Type B pancreatic cell (in vitro differentiated cells): ENCODE results near the gene KLHL9. TPM values are rescaled to one million over a fixed set of nuclear protein-coding genes. Genes with fewer than 3 reads are reported as not detected.

Experiments used
- DNase-seq: peaks from one replicate; pipeline ENCODE4 v3.0.0; 2021; ENCODE audit warnings: mixed read lengths; ENCODE audit not compliant: unreplicated experiment; ENCODE audit errors: extremely low spot score
- H3K27ac Mint-ChIP-seq: 2 replicates; pipeline ENCODE4 v1.8.0; 2021; ENCODE audit warnings: mild to moderate bottlenecking, mixed read lengths
- H3K27me3 Mint-ChIP-seq: 2 replicates; pipeline ENCODE4 v1.8.0; 2021; ENCODE audit warnings: mixed read lengths
- H3K36me3 Mint-ChIP-seq: 2 replicates; pipeline ENCODE4 v1.8.0; 2021; ENCODE audit warnings: mixed read lengths
- H3K4me1 Mint-ChIP-seq: one replicate; pipeline ENCODE4 v1.8.0; 2021; ENCODE audit warnings: mixed read lengths; ENCODE audit not compliant: unreplicated experiment
- H3K4me3 Mint-ChIP-seq: 2 replicates; pipeline ENCODE4 v1.8.0; 2021; ENCODE audit warnings: mild to moderate bottlenecking, mixed read lengths
- H3K9me3 Mint-ChIP-seq: 2 replicates; pipeline ENCODE4 v1.8.0; 2021; ENCODE audit warnings: mixed read lengths
- CTCF ChIP-seq: fragments of 200-600 bp; sonication (generic); conservative IDR thresholded peaks from 2 replicates; pipeline ENCODE4 v1.5.0; 2021; ENCODE audit warnings: antibody characterized with exemption, mild to moderate bottlenecking
- total RNA-seq: library from RNA; stranded (reverse); gene quantifications from 2 replicates; pipeline ENCODE4 v1.2.1, GENCODE V29; 2021; ENCODE audit warnings: low replicate concordance

Gene KLHL9
- total RNA-seq, 1 donor from 2014 or later, result 33.3 TPM

- Mint-ChIP-seq H3K36me3 (no peaks in the 10 kb centered on the region), H3K27ac (no peak overlapping the region), H3K4me3 (no peak overlapping the region), H3K27me3 (peaks cover 30% of the 10 kb centered on the region), H3K4me1 (no peaks in the 10 kb centered on the region), H3K9me3 (no peaks in the 10 kb centered on the region)
- no peak for DNase-seq
- no peak for TF ChIP-seq CTCF
Observed at GRCh38 chr9:21294364-21294774, 40.8 kb downstream of the KLHL9 start.

- H3K36me3 Mint-ChIP-seq, result no peaks in the 10 kb centered on the region
- no peak overlapping the region for H3K4me3 Mint-ChIP-seq
- DNase-seq, result no peak
- TF ChIP-seq CTCF, result no peak
- peaks cover 23% of the 10 kb centered on the region for H3K27me3 Mint-ChIP-seq
- no peaks in the 10 kb centered on the region for H3K4me1 Mint-ChIP-seq
- peaks cover 4% of the 10 kb centered on the region for H3K9me3 Mint-ChIP-seq
- H3K27ac Mint-ChIP-seq, result no peak overlapping the region
Observed at GRCh38 chr9:21289848-21290247, 45.4 kb downstream of the KLHL9 start.

- peaks cover 10% of the 10 kb centered on the region for H3K27me3 Mint-ChIP-seq
- H3K9me3 Mint-ChIP-seq, result peaks cover 4% of the 10 kb centered on the region
- H3K4me1 Mint-ChIP-seq, result no peaks in the 10 kb centered on the region
- no peak overlapping the region for H3K27ac Mint-ChIP-seq
- H3K36me3 Mint-ChIP-seq, result no peaks in the 10 kb centered on the region
- TF ChIP-seq CTCF, result no peak
- H3K4me3 Mint-ChIP-seq, result no peak overlapping the region
- no peak for DNase-seq
Observed at GRCh38 chr9:21287280-21287679, 47.9 kb downstream of the KLHL9 start.

GRCh38 chr9:21286659-21287058, 48.5 kb downstream of the KLHL9 start:
- H3K27ac Mint-ChIP-seq, result no peak overlapping the region
- no peak for DNase-seq
- H3K4me3 Mint-ChIP-seq, result no peak overlapping the region

GRCh38 chr9:21286099-21286498, 49.1 kb downstream of the KLHL9 start:
- no peak for TF ChIP-seq CTCF

More at GRCh38 chr9:21286659-21287058, 48.5 kb downstream of the KLHL9 start:
- H3K27me3 Mint-ChIP-seq, result peaks cover 11% of the 10 kb centered on the region
- peaks cover 4% of the 10 kb centered on the region for H3K9me3 Mint-ChIP-seq
- H3K4me1 Mint-ChIP-seq, result no peaks in the 10 kb centered on the region
- no peak for TF ChIP-seq CTCF
- H3K36me3 Mint-ChIP-seq, result no peaks in the 10 kb centered on the region

GRCh38 chr9:21281275-21281674, 53.9 kb downstream of the KLHL9 start:
- DNase-seq, result no peak
- no peaks in the 10 kb centered on the region for H3K36me3 Mint-ChIP-seq
- TF ChIP-seq CTCF, result no peak
- peaks cover 12% of the 10 kb centered on the region for H3K27me3 Mint-ChIP-seq
- H3K9me3 Mint-ChIP-seq, result peaks cover 1% of the 10 kb centered on the region
- H3K4me1 Mint-ChIP-seq, result no peaks in the 10 kb centered on the region
- H3K27ac Mint-ChIP-seq, result no peak overlapping the region
- H3K4me3 Mint-ChIP-seq, result no peak overlapping the region

More at GRCh38 chr9:21286099-21286498, 49.1 kb downstream of the KLHL9 start:
- Mint-ChIP-seq H3K9me3 (peaks cover 4% of the 10 kb centered on the region), H3K4me1 (no peaks in the 10 kb centered on the region), H3K36me3 (no peaks in the 10 kb centered on the region), H3K27me3 (peaks cover 16% of the 10 kb centered on the region), H3K4me3 (no peak overlapping the region), H3K27ac (no peak overlapping the region)
- no peak for DNase-seq
